Fibroblast of pulmonary artery (primary cell): ENCODE data around the gene KBTBD2.

Experiments
- DNase-seq: peaks from one replicate; pipeline ENCODE4 v3.0.0-alpha.2; 2010; ENCODE audit warnings: low read depth
- H3K4me3 ChIP-seq: replicated peaks from 2 replicates; pipeline ENCODE4 v1.5.1; 2011; ENCODE audit warnings: low read depth, mild to moderate bottlenecking, control low read depth, low read length, moderate library complexity
- CTCF ChIP-seq: IDR thresholded peaks from 2 replicates; pipeline ENCODE4 v1.5.1; 2011; ENCODE audit warnings: mild to moderate bottlenecking, control low read depth, low read length, inconsistent platforms; ENCODE audit errors: missing control alignments

Gene KBTBD2

GRCh38 chr7:32891043-32891799 is at the start of gene KBTBD2:
KBTBD2 (minus strand) TSS chr7:32891760; CDS start chr7:32879604, 12,156 bp downstream.
- DNase-seq = peak; percentile 91
- TF ChIP-seq CTCF = no peak
- H3K4me3 ChIP-seq = peak within 1 kb of the TSS; percentile 80

DNA sequence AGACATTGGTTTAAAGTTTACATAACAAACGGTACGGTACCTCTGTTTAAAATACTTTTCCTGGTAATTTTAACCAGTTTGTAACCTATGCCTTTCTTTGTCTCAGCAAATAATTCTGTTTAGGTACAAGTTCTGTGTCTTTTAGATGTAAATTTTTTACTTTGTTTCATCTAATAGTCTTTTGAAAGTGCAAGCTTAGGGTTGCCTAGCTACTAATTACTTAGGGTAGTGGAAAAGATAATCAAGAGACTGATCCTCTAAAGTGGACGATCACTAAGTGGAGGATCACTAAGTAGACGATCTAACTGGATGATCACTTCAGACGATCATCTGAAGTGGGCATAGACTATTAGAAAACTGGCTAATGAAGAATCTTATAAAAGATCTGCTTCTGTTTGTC is 49.6 kb upstream of the KBTBD2 start:
- TF ChIP-seq CTCF = no peak

DNA sequence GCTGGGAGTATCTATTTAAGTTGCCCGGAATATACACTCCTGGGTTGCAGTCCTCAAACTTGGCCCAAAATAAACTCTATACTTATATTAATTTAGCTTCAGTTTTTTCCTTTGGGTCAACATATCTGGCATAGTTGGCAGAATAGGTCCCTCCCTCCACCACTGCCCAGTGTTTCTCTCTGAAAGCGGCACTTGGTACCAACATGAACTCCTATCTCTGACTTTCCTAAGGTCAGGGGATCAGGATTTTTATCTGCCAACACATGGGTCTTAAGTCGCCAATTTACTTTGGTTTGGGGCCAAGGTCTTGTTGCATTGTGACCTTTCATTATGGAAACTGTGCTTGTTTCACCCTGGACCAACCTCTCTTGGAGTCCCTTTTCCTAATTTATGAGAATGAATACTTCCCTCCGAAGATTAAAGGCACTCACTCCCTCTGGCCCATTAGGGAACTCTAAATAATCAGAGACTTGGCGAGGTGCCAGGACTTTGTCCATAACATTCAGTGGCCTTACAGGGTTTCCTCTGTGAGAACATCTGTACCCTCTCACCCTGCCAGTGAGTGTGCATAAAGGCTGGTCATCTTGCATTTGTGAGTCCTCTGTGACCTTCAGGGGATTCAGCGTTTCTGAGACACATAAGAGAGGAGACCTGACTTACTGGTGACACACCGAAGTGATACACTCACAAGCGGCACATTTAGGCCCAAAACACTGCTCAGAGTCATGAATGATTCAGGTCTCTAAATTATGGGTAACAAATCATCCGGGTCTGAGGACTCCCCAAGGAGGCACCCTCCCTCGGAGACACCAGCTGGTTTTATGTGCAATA is 46.0 kb upstream of the KBTBD2 start:
- TF ChIP-seq CTCF = no peak
- DNase-seq = peak; percentile 57
- no peak overlapping the region for H3K4me3 ChIP-seq

More for the DNA sequence above, 49.6 kb upstream of the KBTBD2 start:
- H3K4me3 ChIP-seq = peak overlapping the region; percentile 82
- DNase-seq = no peak

- DNase-seq = no peak
- H3K4me3 ChIP-seq = no peak overlapping the region
- no peak for TF ChIP-seq CTCF
These were observed 45.1 kb upstream of the KBTBD2 start for GRCh38 chr7:32936689-32937088.

- no peak for TF ChIP-seq CTCF
- DNase-seq = no peak
- H3K4me3 ChIP-seq = no peak overlapping the region
These were observed 44.0 kb upstream of the KBTBD2 start for GRCh38 chr7:32935558-32935957.

DNA sequence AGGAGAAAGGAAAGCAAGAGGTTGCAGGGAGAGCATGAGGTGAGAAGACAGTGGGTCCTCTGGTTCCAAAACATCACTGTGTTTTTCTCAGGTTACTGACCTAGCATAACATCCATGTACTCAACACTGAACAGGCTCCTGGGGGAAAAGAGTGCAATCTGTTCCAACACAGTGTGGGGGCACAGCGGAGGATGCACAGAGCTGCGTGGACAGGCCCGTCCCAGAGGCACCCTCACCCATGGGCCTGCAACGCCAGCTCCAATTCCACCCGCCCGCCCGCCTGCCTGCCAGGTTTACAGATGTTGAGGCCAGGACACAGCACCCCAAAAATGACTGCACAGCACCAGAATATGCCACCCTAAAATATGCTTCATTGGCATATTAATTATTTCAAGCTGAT is 38.8 kb upstream of the KBTBD2 start:
- H3K4me3 ChIP-seq = no peak overlapping the region
- no peak for DNase-seq
- no peak for TF ChIP-seq CTCF
